CD8-positive, alpha-beta memory T cell (primary cell): ENCODE results near the gene PRDM16. TPM values are rescaled to one million over a fixed set of nuclear protein-coding genes. Genes with fewer than 3 reads are reported as not detected.

Experiments
- CTCF ChIA-PET: fragments of 350-600 bp; sonication (Branson Sonifier 250); formaldehyde crosslinking; loops from one replicate; lab custom pipeline; 2021; ENCODE audit warnings: antibody characterized with exemption; lab: Charles Lee
- POLR2A ChIA-PET: fragments of 350-600 bp; sonication (Branson Sonifier 250); formaldehyde crosslinking; loops from one replicate; lab custom pipeline; 2021; ENCODE audit warnings: antibody characterized with exemption; lab: Charles Lee
- DNase-seq, 5 donors: peaks; one replicate each; pipeline versions ENCODE4 v3.0.0 to v3.0.0-alpha.2; 2020 to 2022; ENCODE audit warnings: mixed read lengths in 1 of 5
- H3K27ac ChIP-seq: one replicate; pipeline ENCODE4 v1.7.0; 2013; ENCODE audit warnings: low read depth, mild to moderate bottlenecking, low read length, moderate library complexity
- H3K27me3 ChIP-seq: 2 replicates; pipeline ENCODE4 v1.7.0; 2013; ENCODE audit warnings: low read length, mild to moderate bottlenecking; ENCODE audit not compliant: insufficient read depth, poor library complexity, severe bottlenecking
- H3K36me3 ChIP-seq: 2 replicates; pipeline ENCODE4 v1.7.0; 2013; ENCODE audit warnings: mild to moderate bottlenecking, low read length, moderate library complexity; ENCODE audit not compliant: insufficient read depth
- H3K4me1 ChIP-seq: 2 replicates; pipeline ENCODE4 v1.7.0; 2013; ENCODE audit warnings: mild to moderate bottlenecking, low read length, moderate library complexity; ENCODE audit not compliant: insufficient read depth
- H3K4me3 ChIP-seq: 2 replicates; pipeline ENCODE4 v1.7.0; 2013; ENCODE audit warnings: mild to moderate bottlenecking, low read length
- H3K9me3 ChIP-seq: 2 replicates; pipeline ENCODE4 v1.7.0; 2013; ENCODE audit warnings: mild to moderate bottlenecking, low read length
- H3K27ac Mint-ChIP-seq, 8 donors: one replicate each; pipeline ENCODE4 v1.8.0; 2020 to 2021; ENCODE audit warnings: mixed read lengths in 8 of 8, mild to moderate bottlenecking in 6 of 8, inconsistent platforms in 3 of 8, moderate library complexity in 3 of 8
- H3K27me3 Mint-ChIP-seq, 2 donors: one replicate each; pipeline ENCODE4 v1.8.0; 2020 to 2021; ENCODE audit warnings: mixed read lengths in 2 of 2, mild to moderate bottlenecking in 1 of 2, moderate library complexity in 1 of 2
- H3K36me3 Mint-ChIP-seq, 3 donors: one replicate each; pipeline ENCODE4 v1.8.0; 2020 to 2021; ENCODE audit warnings: mixed read lengths in 3 of 3, inconsistent platforms in 1 of 3, mild to moderate bottlenecking in 1 of 3
- H3K4me1 Mint-ChIP-seq, 3 donors: one replicate each; pipeline ENCODE4 v1.8.0; 2020 to 2021; ENCODE audit warnings: mixed read lengths in 3 of 3, inconsistent platforms in 1 of 3, mild to moderate bottlenecking in 1 of 3
- H3K4me3 Mint-ChIP-seq, 7 donors: one replicate each; pipeline ENCODE4 v1.8.0; 2020 to 2021; ENCODE audit warnings: mixed read lengths in 7 of 7, mild to moderate bottlenecking in 6 of 7, moderate library complexity in 4 of 7, inconsistent platforms in 2 of 7
- H3K9me3 Mint-ChIP-seq, 5 donors: one replicate each; pipeline ENCODE4 v1.8.0; 2020 to 2022; ENCODE audit warnings: mixed read lengths in 5 of 5, mild to moderate bottlenecking in 3 of 5, moderate library complexity in 2 of 5, inconsistent platforms in 1 of 5
- polyA plus RNA-seq: library from polyadenylated mRNA; unstranded; fragments of 300-500 nt; fragmentation: Illumina TruSeq; gene quantifications from one replicate; pipeline ENCODE4 v1.2.3, GENCODE V29; 2021
- total RNA-seq, 2 experiments: library from RNA; stranded (reverse); gene quantifications; one replicate each; pipeline ENCODE4 v1.2.3, GENCODE V29; 2021

The PRDM16 gene
- total and polyA plus RNA-seq, 3 experiments from 2014 or later = not detected

DNA sequence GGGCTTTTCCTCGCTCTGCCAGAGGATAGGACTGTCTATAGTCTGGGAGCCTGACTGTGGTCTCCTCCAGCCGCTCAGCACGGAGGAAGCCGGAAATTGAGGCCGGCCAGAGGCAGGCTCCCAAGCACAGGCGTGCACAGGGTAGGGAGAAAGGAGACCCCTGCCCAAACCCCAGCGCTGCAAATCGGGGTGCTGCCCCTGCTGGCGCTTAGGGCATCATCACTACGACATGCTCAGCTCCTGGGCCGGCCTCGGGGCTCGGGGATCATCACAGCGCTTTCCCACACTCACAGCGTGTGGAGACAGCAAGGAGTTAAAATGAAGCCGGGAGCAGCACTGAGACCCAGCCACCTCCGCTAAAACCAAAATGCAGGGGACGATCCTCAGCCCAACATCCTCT lies 322.7 kb downstream of the PRDM16 start:
- no peak overlapping the region for H3K27ac ChIP-seq
- no peaks in the 10 kb centered on the region for H3K36me3 Mint-ChIP-seq
- CTCF ChIA-PET = no interaction called here
- H3K36me3 ChIP-seq = no peaks in the 10 kb centered on the region
- H3K27ac Mint-ChIP-seq = no peak overlapping the region
- H3K27me3 ChIP-seq = peaks cover 4% of the 10 kb centered on the region
- POLR2A ChIA-PET = no interaction called here
- peaks cover 10 to 38% of the 10 kb centered on the region in 2 donors for H3K27me3 Mint-ChIP-seq
- peaks cover 0 to 8% (median 0%) of the 10 kb centered on the region in 3 donors for H3K4me1 Mint-ChIP-seq
- H3K4me3 ChIP-seq = no peak overlapping the region
- H3K9me3 Mint-ChIP-seq = no peaks in the 10 kb centered on the region
- H3K4me3 Mint-ChIP-seq = no peak overlapping the region
- no peak for DNase-seq
- H3K9me3 ChIP-seq = no peaks in the 10 kb centered on the region
- H3K4me1 ChIP-seq = no peaks in the 10 kb centered on the region

GRCh38 chr1:3393024-3393986 lies 324.3 kb downstream of the PRDM16 start:
- ChIA-PET POLR2A (no interaction called here), CTCF (no interaction called here)
- Histone ChIP-seq H3K4me1 (no peaks in the 10 kb centered on the region), H3K4me3 (no peak overlapping the region), H3K27ac (no peak overlapping the region), H3K27me3 (peaks cover 4% of the 10 kb centered on the region), H3K36me3 (no peaks in the 10 kb centered on the region), H3K9me3 (no peaks in the 10 kb centered on the region)
- DNase-seq = no peak
- H3K27me3 Mint-ChIP-seq = peaks cover 10 to 42% of the 10 kb centered on the region in 2 donors
- H3K9me3 Mint-ChIP-seq = no peaks in the 10 kb centered on the region
- H3K36me3 Mint-ChIP-seq = no peaks in the 10 kb centered on the region
- H3K4me1 Mint-ChIP-seq = peaks cover 0 to 8% (median 0%) of the 10 kb centered on the region in 3 donors
- H3K27ac Mint-ChIP-seq = peak overlapping the region in 1 of 8 donors; percentile 5
- no peak overlapping the region for H3K4me3 Mint-ChIP-seq

DNA sequence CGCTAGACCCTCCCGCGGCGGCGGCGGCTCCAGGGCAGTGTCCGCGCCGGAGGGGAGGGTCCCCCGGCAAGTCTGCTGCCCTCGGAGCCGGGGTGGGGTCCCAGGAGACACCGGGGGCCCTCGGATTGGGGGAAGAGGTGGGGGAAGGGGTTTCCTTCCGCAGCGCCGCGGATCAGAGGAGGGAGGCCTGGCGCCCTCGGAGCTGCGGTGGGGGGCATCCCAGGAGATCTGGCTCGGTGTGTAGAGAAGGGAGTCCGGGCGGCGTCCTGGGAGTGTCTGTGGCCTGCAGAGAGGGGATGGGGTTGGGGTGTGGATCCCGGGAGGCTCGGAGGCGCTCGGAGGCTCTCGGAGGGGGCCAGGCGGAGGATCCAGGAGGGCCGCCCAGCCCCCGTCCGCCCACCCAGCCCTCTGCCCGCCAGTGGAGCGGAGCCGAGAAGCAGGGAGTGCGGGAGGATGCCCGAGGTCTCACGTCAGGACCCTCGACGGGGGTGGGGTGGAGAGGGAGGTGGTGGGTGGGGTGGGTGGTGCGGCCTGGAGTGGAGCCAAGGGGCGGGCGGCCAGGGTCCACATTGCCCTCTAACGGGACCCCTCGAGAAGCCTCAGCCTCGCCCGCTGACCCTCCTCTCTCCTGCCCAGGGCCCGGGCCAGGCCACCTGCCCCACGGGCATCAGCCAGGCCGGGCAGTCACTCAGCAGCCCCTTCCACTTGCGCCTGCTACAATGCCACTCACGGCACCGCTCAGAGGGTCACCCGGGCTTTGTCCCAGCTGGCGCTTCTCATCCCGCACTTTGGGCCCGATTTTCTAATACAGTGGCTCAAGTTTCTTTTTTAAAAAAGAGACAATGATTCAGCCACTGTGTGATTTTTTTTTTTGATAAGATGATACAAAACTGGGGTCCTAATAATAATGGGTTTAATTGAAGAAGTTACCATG lies 325.3 kb downstream of the PRDM16 start:
- H3K27me3 ChIP-seq = peaks cover 4% of the 10 kb centered on the region
- no peak overlapping the region for H3K4me3 ChIP-seq
- Mint-ChIP-seq H3K36me3 (no peaks in the 10 kb centered on the region), H3K9me3 (no peaks in the 10 kb centered on the region), H3K27ac (no peak overlapping the region), H3K27me3 (peaks cover 10 to 46% of the 10 kb centered on the region in 2 donors), H3K4me3 (no peak overlapping the region), H3K4me1 (peaks cover 0 to 8% (median 0%) of the 10 kb centered on the region in 3 donors)
- H3K27ac ChIP-seq = no peak overlapping the region
- no peaks in the 10 kb centered on the region for H3K9me3 ChIP-seq
- no peaks in the 10 kb centered on the region for H3K4me1 ChIP-seq
- DNase-seq = no peak
- ChIA-PET POLR2A (no interaction called here), CTCF (no interaction called here)
- H3K36me3 ChIP-seq = no peaks in the 10 kb centered on the region

DNA sequence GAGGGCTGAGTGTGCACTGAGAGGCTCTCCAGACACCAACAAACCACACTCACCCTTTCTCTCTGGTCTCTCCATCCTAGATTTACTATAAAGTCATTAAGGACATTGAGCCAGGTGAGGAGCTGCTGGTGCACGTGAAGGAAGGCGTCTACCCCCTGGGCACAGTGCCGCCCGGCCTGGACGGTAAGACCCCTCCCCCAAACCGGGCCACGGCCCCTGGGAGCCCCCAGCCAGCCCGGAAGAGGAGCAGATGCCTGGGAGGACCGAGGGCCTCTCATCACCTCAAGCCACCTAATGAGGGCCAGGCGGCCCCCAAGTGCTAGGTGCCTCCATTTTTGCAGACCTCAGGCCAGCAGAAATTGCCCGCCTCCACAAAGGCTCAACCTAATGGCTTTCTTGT lies 327.4 kb downstream of the PRDM16 start:
- Mint-ChIP-seq H3K4me3 (no peak overlapping the region), H3K36me3 (no peaks in the 10 kb centered on the region), H3K9me3 (no peaks in the 10 kb centered on the region), H3K27ac (no peak overlapping the region), H3K27me3 (peaks cover 6 to 49% of the 10 kb centered on the region in 2 donors), H3K4me1 (peaks cover 0 to 8% (median 0%) of the 10 kb centered on the region in 3 donors)
- Histone ChIP-seq H3K4me1 (no peaks in the 10 kb centered on the region), H3K9me3 (no peaks in the 10 kb centered on the region), H3K36me3 (no peaks in the 10 kb centered on the region), H3K27me3 (peaks cover 4% of the 10 kb centered on the region), H3K27ac (no peak overlapping the region), H3K4me3 (no peak overlapping the region)
- no peak for DNase-seq
- POLR2A ChIA-PET = no interaction called here
- CTCF ChIA-PET = no interaction called here

DNA sequence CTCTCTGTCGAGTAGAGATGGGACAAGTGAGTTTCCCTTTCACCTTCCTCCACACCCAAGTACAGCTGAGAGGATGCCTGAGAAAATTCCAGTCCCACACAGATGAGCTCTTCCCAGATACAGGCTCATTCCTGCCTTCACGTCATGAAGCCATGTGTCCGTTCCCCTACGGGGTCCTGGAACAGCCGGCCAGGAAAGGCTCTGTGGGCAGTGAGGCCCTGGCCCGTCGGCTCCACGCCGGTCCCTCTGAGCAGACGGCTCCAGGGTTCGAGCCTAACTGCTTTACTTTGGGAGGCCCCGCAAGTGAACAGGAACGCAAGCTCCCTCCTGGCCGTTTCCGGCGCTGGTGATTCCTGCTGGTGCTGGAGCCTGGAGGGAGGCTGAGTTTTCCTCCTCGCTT lies 328.3 kb downstream of the PRDM16 start:
- Histone ChIP-seq H3K36me3 (no peaks in the 10 kb centered on the region), H3K27ac (no peak overlapping the region), H3K27me3 (no peaks in the 10 kb centered on the region), H3K4me1 (no peaks in the 10 kb centered on the region), H3K4me3 (no peak overlapping the region), H3K9me3 (no peaks in the 10 kb centered on the region)
- ChIA-PET POLR2A (no interaction called here), CTCF (no interaction called here)
- no peak for DNase-seq
- H3K9me3 Mint-ChIP-seq = no peaks in the 10 kb centered on the region
- no peaks in the 10 kb centered on the region for H3K36me3 Mint-ChIP-seq
- H3K27me3 Mint-ChIP-seq = peaks cover 6 to 44% of the 10 kb centered on the region in 2 donors
- no peak overlapping the region for H3K4me3 Mint-ChIP-seq
- no peak overlapping the region for H3K27ac Mint-ChIP-seq
- peaks cover 0 to 8% (median 0%) of the 10 kb centered on the region in 3 donors for H3K4me1 Mint-ChIP-seq

DNA sequence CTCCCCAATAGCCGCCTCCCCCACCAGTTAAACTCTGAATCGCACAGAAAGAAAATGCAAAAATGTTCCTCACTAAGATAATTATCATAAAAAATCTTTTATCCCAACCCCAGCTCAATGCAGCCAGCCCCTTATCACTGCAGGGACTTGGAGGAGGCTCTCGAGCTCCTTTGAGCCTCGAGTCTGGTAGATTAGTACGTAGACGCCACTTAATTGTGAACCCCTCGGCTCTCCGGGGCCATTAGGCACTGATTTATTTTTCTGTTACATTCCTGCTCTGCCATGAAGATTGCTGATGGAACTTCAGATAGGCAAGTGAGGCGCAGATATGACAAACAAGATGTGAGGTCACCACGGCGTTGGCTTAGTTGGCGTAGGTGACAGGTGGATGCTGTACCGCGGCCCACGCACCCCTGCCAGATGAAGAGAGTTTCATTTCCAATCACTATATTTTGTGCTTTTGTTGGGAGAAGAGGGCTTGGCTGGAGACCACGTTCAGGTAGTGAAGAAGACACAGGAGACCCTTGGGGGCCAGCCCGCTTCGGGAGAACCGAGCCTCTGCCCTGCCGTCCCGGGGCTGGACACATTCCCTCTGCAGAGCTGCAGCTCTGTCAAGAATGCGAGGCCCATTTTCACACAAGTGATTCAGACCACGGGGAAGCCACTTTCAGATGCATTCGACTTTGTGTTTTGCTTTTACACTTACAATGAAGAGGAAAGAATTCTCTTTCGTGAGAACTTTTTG lies 329.6 kb downstream of the PRDM16 start:
- no peaks in the 10 kb centered on the region for H3K9me3 Mint-ChIP-seq
- H3K9me3 ChIP-seq = no peaks in the 10 kb centered on the region
- H3K4me3 ChIP-seq = no peak overlapping the region
- H3K4me1 ChIP-seq = no peaks in the 10 kb centered on the region
- H3K36me3 Mint-ChIP-seq = no peaks in the 10 kb centered on the region
- H3K27ac ChIP-seq = no peak overlapping the region
- H3K4me1 Mint-ChIP-seq = no peaks in the 10 kb centered on the region
- no peaks in the 10 kb centered on the region for H3K27me3 ChIP-seq
- no peak overlapping the region for H3K4me3 Mint-ChIP-seq
- DNase-seq = no peak
- CTCF ChIA-PET = no interaction called here
- no peaks in the 10 kb centered on the region for H3K36me3 ChIP-seq
- POLR2A ChIA-PET = no interaction called here
- no peak overlapping the region for H3K27ac Mint-ChIP-seq
- peaks cover 3 to 32% of the 10 kb centered on the region in 2 donors for H3K27me3 Mint-ChIP-seq

DNA sequence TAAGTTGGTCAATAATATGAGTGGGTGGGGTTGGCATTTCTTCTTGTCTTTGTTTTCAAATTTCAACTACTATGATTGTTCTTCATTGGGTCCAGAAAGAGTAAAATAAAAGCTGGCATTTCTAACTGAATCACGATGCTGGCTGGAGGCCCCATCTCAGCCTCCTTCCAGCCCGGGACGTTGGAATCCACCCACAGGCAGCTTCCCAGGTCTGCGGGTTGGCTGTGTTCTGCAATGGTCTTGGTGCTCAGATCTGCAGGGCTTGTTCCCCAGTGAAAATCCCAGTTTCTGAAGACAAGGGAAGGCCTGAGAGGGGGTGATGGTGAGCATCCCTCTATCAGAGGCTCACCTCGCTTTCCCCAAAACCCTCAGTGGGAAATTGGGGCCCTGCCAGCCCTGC lies 330.7 kb downstream of the PRDM16 start:
- Mint-ChIP-seq H3K9me3 (no peaks in the 10 kb centered on the region), H3K27me3 (peaks cover 2 to 30% of the 10 kb centered on the region in 2 donors), H3K4me3 (no peak overlapping the region), H3K27ac (no peak overlapping the region), H3K36me3 (no peaks in the 10 kb centered on the region), H3K4me1 (no peaks in the 10 kb centered on the region)
- Histone ChIP-seq H3K27me3 (no peaks in the 10 kb centered on the region), H3K4me3 (no peak overlapping the region), H3K9me3 (no peaks in the 10 kb centered on the region), H3K4me1 (no peaks in the 10 kb centered on the region), H3K36me3 (no peaks in the 10 kb centered on the region), H3K27ac (no peak overlapping the region)
- DNase-seq = no peak
- ChIA-PET POLR2A (no interaction called here), CTCF (no interaction called here)
